Motor neuron (in vitro differentiated cells): Measurements from ENCODE around the gene XIRP1. TPM values are rescaled to one million over a fixed set of nuclear protein-coding genes. Genes with fewer than 3 reads are reported as not detected.

Experiments
- ATAC-seq, 8 experiments: fragments of 200-7000 bp; cut with Tn5 transposase; replicated peaks in 6 of 8; 2 replicates each; pipeline ENCODE4 v1.8.0; 2021; ENCODE audit warnings: mild to moderate bottlenecking in 8 of 8, moderate library complexity in 8 of 8
- H3K27ac ChIP-seq, 2 donors: fragments of 250-450 bp; sonication (Bioruptor Pico); 2 replicates each; pipeline ENCODE4 v1.9.0; 2021; ENCODE audit warnings: antibody characterized with exemption in 2 of 2, mild to moderate bottlenecking in 2 of 2, moderate library complexity in 1 of 2
- H3K4me1 ChIP-seq, 2 donors: fragments of 250-450 bp; sonication (Bioruptor Pico); replicated peaks in 1 of 2; 2 replicates each; pipeline ENCODE4 v1.6.1; 2021; ENCODE audit warnings: antibody characterized with exemption in 2 of 2, mild to moderate bottlenecking in 2 of 2, moderate library complexity in 1 of 2
- H3K4me3 ChIP-seq, 5 donors: fragments of 250-450 bp; sonication (Bioruptor Pico); 2 replicates each; pipeline ENCODE4 v1.9.0; 2021; ENCODE audit warnings: antibody characterized with exemption in 5 of 5, mild to moderate bottlenecking in 5 of 5, moderate library complexity in 4 of 5
- WGBS, 10 experiments: fragments of 450-650 bp; shearing (Covaris generic); methylation state at CpG; one replicate each; pipeline ENCODE4 v1.0.0; 2022; 5-methylcytosine and 5-hydroxymethylcytosine counted together
- in situ Hi-C, 9 experiments: fragments of 400-800 bp; cut with MboI; loops; one replicate each; pipeline ENCODE4 v1.15.0; 2021; ENCODE audit warnings: low sequenced_read_pairs in 9 of 9, low pct_unique_long_range_greater_than_20kb in 2 of 9; ENCODE audit not compliant: unreplicated experiment in 9 of 9
- total RNA-seq, 8 experiments: library from RNA; unstranded; fragments of 300-600 nt; gene quantifications; 2 replicates each; pipeline versions ENCODE4 v1.2.3 to v1.2.4, GENCODE V29; 2022

Gene XIRP1
- total RNA-seq, 8 experiments from 2014 or later = 0.05 to 0.66 (median 0.15) TPM

- Histone ChIP-seq H3K27ac (no peak overlapping the region), H3K4me3 (no peak overlapping the region), H3K4me1 (no peaks in the 10 kb centered on the region)
- in situ Hi-C loops = no loop called here
- ATAC-seq = no peak
These were observed 28.7 kb upstream of the XIRP1 start for GRCh38 chr3:39221141-39221530.

- ATAC-seq = peak in 2 of 8 experiments; percentile 66 to 71
- in situ Hi-C loops = no loop called here
- WGBS, 10 experiments = 0 to 70% (median 38%) methylated on average over 1 to 5 of the region's 6 CpGs; no CpG with 5 or more reads in 2 of the 10 experiments
- no peak overlapping the region for H3K4me3 ChIP-seq
- H3K27ac ChIP-seq = no peak overlapping the region
- H3K4me1 ChIP-seq = no peaks in the 10 kb centered on the region
These were observed 28.2 kb upstream of the XIRP1 start for GRCh38 chr3:39220407-39221140.

GRCh38 chr3:39219702-39220101 is 27.3 kb upstream of the XIRP1 start:
- WGBS, 10 experiments = 0 to 100% (median 67%) methylated on average over 1 to 2 of the region's 3 CpGs; no CpG with 5 or more reads in 2 of the 10 experiments
- H3K4me3 ChIP-seq = no peak overlapping the region
- H3K4me1 ChIP-seq = no peaks in the 10 kb centered on the region
- ATAC-seq = no peak
- in situ Hi-C loops = no loop called here
- H3K27ac ChIP-seq = no peak overlapping the region

GRCh38 chr3:39216176-39216790 is 23.9 kb upstream of the XIRP1 start:
- Histone ChIP-seq H3K4me3 (no peak overlapping the region), H3K27ac (no peak overlapping the region), H3K4me1 (no peaks in the 10 kb centered on the region)
- in situ Hi-C loops = no loop called here
- ATAC-seq = no peak
- WGBS, 10 experiments = 0 to 100% (median 93%) methylated on average over 1 to 2 of the region's 2 CpGs; no CpG with 5 or more reads in 3 of the 10 experiments

GRCh38 chr3:39213613-39214012 is 21.2 kb upstream of the XIRP1 start:
- ATAC-seq = no peak
- 60 to 83% (median 80%) methylated on average over 1 to 2 of the region's 2 CpGs; no CpG with 5 or more reads in 3 of the 10 experiments for WGBS, 10 experiments
- Histone ChIP-seq H3K4me3 (no peak overlapping the region), H3K27ac (no peak overlapping the region), H3K4me1 (no peaks in the 10 kb centered on the region)
- in situ Hi-C loops = no loop called here

- Histone ChIP-seq H3K4me3 (no peak overlapping the region), H3K27ac (no peak overlapping the region), H3K4me1 (peaks cover 0 to 4% of the 10 kb centered on the region in 2 donors)
- 11 to 100% (median 100%) methylated on average over 1 of the region's 1 CpG; no CpG with 5 or more reads in 4 of the 10 experiments for WGBS, 10 experiments
- ATAC-seq = no peak
- in situ Hi-C loops = no loop called here
These were observed 20.3 kb upstream of the XIRP1 start for GRCh38 chr3:39212665-39213064.

GRCh38 chr3:39211332-39212130 is 19.1 kb upstream of the XIRP1 start:
- Histone ChIP-seq H3K4me3 (no peak overlapping the region), H3K4me1 (peaks cover 0 to 5% of the 10 kb centered on the region in 2 donors), H3K27ac (no peak overlapping the region)
- no peak for ATAC-seq
- WGBS, 10 experiments = 13 to 67% (median 48%) methylated on average over 1 to 3 of the region's 4 CpGs; no CpG with 5 or more reads in 3 of the 10 experiments
- in situ Hi-C loops = no loop called here

GRCh38 chr3:39210078-39210477 is 17.7 kb upstream of the XIRP1 start:
- Histone ChIP-seq H3K4me3 (no peak overlapping the region), H3K27ac (no peak overlapping the region), H3K4me1 (peaks cover 0 to 5% of the 10 kb centered on the region in 2 donors)
- ATAC-seq = no peak
- in situ Hi-C loops = no loop called here
- WGBS, 10 experiments = 0 to 94% (median 88%) methylated on average over 1 to 3 of the region's 3 CpGs; no CpG with 5 or more reads in 1 of the 10 experiments

GRCh38 chr3:39209329-39209970 is 17.1 kb upstream of the XIRP1 start:
- H3K4me3 ChIP-seq = no peak overlapping the region
- no peak overlapping the region for H3K27ac ChIP-seq
- in situ Hi-C loops = no loop called here
- WGBS, 10 experiments = 17 to 100% (median 86%) methylated on average over 1 of the region's 1 CpG; no CpG with 5 or more reads in 4 of the 10 experiments
- peaks cover 0 to 5% of the 10 kb centered on the region in 2 donors for H3K4me1 ChIP-seq
- peak in 2 of 8 experiments; percentile 72 to 76 for ATAC-seq

- WGBS, 10 experiments = 13 to 68% (median 37%) methylated on average over 2 to 7 of the region's 7 CpGs; no CpG with 5 or more reads in 1 of the 10 experiments
- peak in 3 of 8 experiments; percentile 83 to 96 (median 90) for ATAC-seq
- Histone ChIP-seq H3K4me3 (no peak overlapping the region), H3K4me1 (peaks cover 0 to 5% of the 10 kb centered on the region in 2 donors), H3K27ac (no peak overlapping the region)
- in situ Hi-C loops = no loop called here
These were observed 16.2 kb upstream of the XIRP1 start for GRCh38 chr3:39208463-39209055.

GRCh38 chr3:39207361-39208186 is 15.2 kb upstream of the XIRP1 start:
- in situ Hi-C loops = no loop called here
- no peak for ATAC-seq
- no peak overlapping the region for H3K27ac ChIP-seq
- peaks cover 0 to 5% of the 10 kb centered on the region in 2 donors for H3K4me1 ChIP-seq
- H3K4me3 ChIP-seq = no peak overlapping the region
- WGBS, 10 experiments = 20 to 75% (median 42%) methylated on average over 1 to 3 of the region's 5 CpGs
